GM21381 (cell line): ENCODE measurements around the gene PLSCR3.

Experiments used
- ATAC-seq: cut with Tn5 transposase; IDR thresholded peaks from one replicate; pipeline ENCODE4 v1.9.1; 2021; ENCODE audit warnings: mild to moderate bottlenecking, moderate library complexity; ENCODE audit not compliant: unreplicated experiment

PLSCR3 gene

GRCh38 chr17:7394452-7395191 lies at the start of gene PLSCR3:
TSS of gene PLSCR3 (minus strand) at chr17:7394525. CDS start at chr17:7394110, 415 bp downstream.
- ATAC-seq, result peak; percentile 75

- ATAC-seq, result no peak
Measured at GRCh38 chr17:7443499-7444485, 49.5 kb upstream of the PLSCR3 start.

GRCh38 chr17:7442142-7442541 lies 47.8 kb upstream of the PLSCR3 start:
- no peak for ATAC-seq

- ATAC-seq, result no peak
Measured at GRCh38 chr17:7441266-7441665, 46.9 kb upstream of the PLSCR3 start.

GRCh38 chr17:7440834-7441195 lies 46.5 kb upstream of the PLSCR3 start:
- ATAC-seq, result no peak

- no peak for ATAC-seq
Measured at GRCh38 chr17:7440113-7440833, 45.9 kb upstream of the PLSCR3 start.

- no peak for ATAC-seq
Measured at GRCh38 chr17:7439462-7440112, 45.3 kb upstream of the PLSCR3 start, which contains the start of gene FGF11. TSS of gene FGF11 (plus strand) at chr17:7439512. CDS start at chr17:7439621, 109 bp downstream.

- no peak for ATAC-seq
Measured at GRCh38 chr17:7438656-7439460, 44.5 kb upstream of the PLSCR3 start.

GRCh38 chr17:7437950-7438614 lies 43.8 kb upstream of the PLSCR3 start:
- no peak for ATAC-seq

- no peak for ATAC-seq
Measured at GRCh38 chr17:7437369-7437863, 43.1 kb upstream of the PLSCR3 start.

- no peak for ATAC-seq
Measured at GRCh38 chr17:7436556-7437368, 42.4 kb upstream of the PLSCR3 start.

GRCh38 chr17:7435676-7436555 lies 41.6 kb upstream of the PLSCR3 start:
- peak; percentile 21 for ATAC-seq

- no peak for ATAC-seq
Measured at GRCh38 chr17:7432296-7432695, 38.0 kb upstream of the PLSCR3 start.

GRCh38 chr17:7431231-7431630 lies 36.9 kb upstream of the PLSCR3 start:
- ATAC-seq, result no peak

GRCh38 chr17:7429722-7430121 lies 35.4 kb upstream of the PLSCR3 start:
- ATAC-seq, result no peak

- ATAC-seq, result no peak
Measured at GRCh38 chr17:7428557-7428956, 34.2 kb upstream of the PLSCR3 start, which contains the start of gene SPEM3. TSS of gene SPEM3 (plus strand) at chr17:7428857. CDS start at chr17:7428903, 46 bp downstream.

GRCh38 chr17:7427549-7427948 lies 33.2 kb upstream of the PLSCR3 start:
- ATAC-seq, result no peak
